ENCODE measurements around the gene FBXW11.

FBXW11 gene
- total RNA-seq: 41.7 to 127 (median 98.7) reads per million in 9 experiments

DNA sequence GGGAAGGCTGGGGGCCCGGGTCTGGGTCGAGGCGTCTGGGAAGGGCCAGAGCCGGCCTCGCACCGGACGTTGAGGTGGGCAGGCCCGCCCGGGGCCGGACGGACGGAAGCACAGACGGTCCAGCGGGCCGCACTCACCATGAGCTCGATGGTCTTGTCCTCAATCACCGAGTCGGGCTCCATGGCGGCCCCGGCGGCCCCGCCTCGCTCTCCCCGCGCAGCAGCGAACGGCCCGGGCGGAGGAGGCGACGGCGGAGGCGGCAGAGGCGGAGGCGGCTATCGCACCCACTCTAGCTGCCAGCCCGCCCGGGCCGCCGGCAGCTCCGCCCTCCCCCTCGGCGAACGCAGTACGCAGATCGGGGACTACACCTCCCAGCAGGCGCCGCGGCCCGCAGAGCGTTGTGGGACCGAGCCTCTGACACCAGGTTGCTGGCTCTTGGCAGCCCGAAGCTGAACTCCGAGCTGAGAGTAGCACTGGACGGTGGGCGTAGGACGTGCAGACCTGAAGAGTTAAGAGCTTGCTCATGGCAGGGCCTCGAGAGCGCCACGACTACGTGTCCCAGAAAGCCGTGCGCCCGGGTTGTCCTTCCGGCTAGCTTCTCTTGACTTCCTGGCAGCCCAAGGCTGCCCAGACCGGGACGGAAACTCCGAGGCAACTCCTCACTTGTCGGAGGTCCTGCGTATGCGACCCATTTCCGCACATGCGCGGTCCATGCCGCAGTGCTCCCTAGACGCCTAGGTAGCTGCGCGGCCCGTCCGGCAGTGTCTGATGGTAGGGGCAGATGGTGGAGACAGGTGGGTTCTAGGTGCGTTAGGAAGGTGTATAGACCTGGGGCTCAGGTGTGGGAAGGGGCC lies at the start of gene FBXW11:
TSS of gene FBXW11 (minus strand) at position 318 of the 854 bp plus-strand sequence. CDS start at position 182, 136 bp downstream.
- DNase-seq (peak; percentile 89 to 90 (median 90)), ATAC-seq (replicated peaks) (peak; percentile 86)
- Mint-ChIP-seq H3K4me1 (ENCODE audit: low read depth in 2 of 2) (peaks cover 27 to 40% of the 10 kb centered on the region in 2 donors), H3K9me3 (no peaks in the 10 kb centered on the region), H3K27me3 (no peaks in the 10 kb centered on the region), H3K27ac (peak within 1 kb of the TSS; percentile 93 to 99), H3K36me3 (ENCODE audit: insufficient read depth) (peaks cover 11% of the 10 kb centered on the region), H3K4me3 (peak within 1 kb of the TSS; percentile 89 to 99)

DNA sequence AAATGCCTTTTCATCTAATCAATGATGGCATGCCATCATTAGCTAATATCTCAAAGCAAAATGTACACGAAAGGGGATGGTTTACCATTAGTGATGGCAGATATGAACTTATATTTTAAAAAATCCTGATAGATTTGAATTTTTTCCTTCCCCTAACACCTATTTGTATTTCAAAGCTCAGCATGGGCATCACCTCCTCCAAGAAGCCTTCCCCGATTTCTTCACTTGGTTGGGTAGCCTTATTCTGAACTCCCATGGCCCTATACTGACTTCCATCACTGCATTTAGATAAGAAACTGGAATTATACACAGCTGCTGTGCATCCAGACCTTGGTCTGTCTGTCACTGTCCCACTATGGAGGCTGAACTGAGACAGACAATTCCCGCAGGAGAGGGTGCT lies 49.6 kb upstream of the FBXW11 start:
- no peak for DNase-seq
- peak overlapping the region; percentile 53 to 95 for H3K27ac Mint-ChIP-seq
- no peak for ATAC-seq (replicated peaks)
- H3K4me3 Mint-ChIP-seq: no peak overlapping the region
- peaks cover 10 to 23% of the 10 kb centered on the region in 2 donors for H3K4me1 Mint-ChIP-seq (ENCODE audit: low read depth in 2 of 2)
- no peaks in the 10 kb centered on the region for H3K9me3 Mint-ChIP-seq
- H3K27me3 Mint-ChIP-seq: no peaks in the 10 kb centered on the region
- peaks cover 100% of the 10 kb centered on the region for H3K36me3 Mint-ChIP-seq (ENCODE audit: insufficient read depth)

- Mint-ChIP-seq H3K4me1 (ENCODE audit: low read depth in 2 of 2) (peaks cover 10 to 23% of the 10 kb centered on the region in 2 donors), H3K27ac (peak overlapping the region; percentile 53 to 95)
These were observed 49.0 kb upstream of the FBXW11 start for GRCh38 chr5:172055421-172055820.

GRCh38 chr5:172054611-172055153 lies 48.2 kb upstream of the FBXW11 start:
- no peak overlapping the region for H3K4me3 Mint-ChIP-seq
- no peaks in the 10 kb centered on the region for H3K27me3 Mint-ChIP-seq
- H3K9me3 Mint-ChIP-seq: no peaks in the 10 kb centered on the region
- H3K4me1 Mint-ChIP-seq (ENCODE audit: low read depth in 2 of 2): peaks cover 10 to 21% of the 10 kb centered on the region in 2 donors
- no peak for ATAC-seq (replicated peaks)
- no peak for DNase-seq
- peak overlapping the region; percentile 76 to 85 for H3K27ac Mint-ChIP-seq
- peaks cover 100% of the 10 kb centered on the region for H3K36me3 Mint-ChIP-seq (ENCODE audit: insufficient read depth)

More at GRCh38 chr5:172055421-172055820, 49.0 kb upstream of the FBXW11 start:
- Mint-ChIP-seq H3K36me3 (ENCODE audit: insufficient read depth) (peaks cover 100% of the 10 kb centered on the region), H3K27me3 (no peaks in the 10 kb centered on the region), H3K4me3 (no peak overlapping the region), H3K9me3 (no peaks in the 10 kb centered on the region)
- no peak for ATAC-seq (replicated peaks)
- no peak for DNase-seq

DNA sequence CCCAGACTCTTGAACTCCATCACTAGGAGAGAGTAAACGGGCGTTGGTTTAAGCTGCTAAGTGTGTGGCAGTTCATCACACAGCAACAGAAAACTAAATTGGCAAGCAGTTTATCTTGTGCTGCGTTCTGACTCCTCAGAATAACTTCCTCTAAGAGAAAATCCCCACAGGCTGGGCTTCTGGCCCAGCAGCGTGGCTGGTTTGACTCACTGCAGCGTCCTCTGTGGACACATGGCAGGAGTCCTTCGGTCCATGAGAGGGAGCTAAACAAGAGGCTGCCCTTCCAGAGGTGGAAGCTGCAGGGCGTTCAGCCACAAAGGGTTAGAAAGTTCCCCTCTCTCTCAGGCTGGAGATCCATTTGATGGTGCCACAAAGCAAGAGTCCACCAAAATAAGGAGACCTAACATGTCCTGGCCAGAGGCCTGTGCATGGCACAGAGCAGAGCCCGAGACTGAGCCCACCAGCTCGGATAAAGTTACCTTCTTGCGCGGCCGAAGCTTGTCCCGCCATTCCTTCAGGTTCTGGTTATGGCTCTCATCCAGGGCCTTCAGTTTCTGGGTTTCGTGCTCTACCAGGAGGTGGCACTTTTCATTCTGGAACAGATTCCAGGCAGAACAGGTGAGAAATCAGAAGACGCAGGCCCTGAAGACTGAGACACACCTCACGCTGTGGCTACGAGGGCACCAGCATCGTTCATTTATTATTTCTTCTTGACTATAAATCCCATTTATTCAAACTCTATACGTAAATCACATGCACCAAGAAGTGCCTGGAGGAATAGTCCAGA lies 46.2 kb upstream of the FBXW11 start:
- DNase-seq: no peak
- no peak overlapping the region for H3K4me3 Mint-ChIP-seq
- H3K4me1 Mint-ChIP-seq (ENCODE audit: low read depth in 2 of 2): peaks cover 15 to 17% of the 10 kb centered on the region in 2 donors
- peak overlapping the region; percentile 76 to 85 for H3K27ac Mint-ChIP-seq
- H3K36me3 Mint-ChIP-seq (ENCODE audit: insufficient read depth): peaks cover 100% of the 10 kb centered on the region
- H3K9me3 Mint-ChIP-seq: no peaks in the 10 kb centered on the region
- no peak for ATAC-seq (replicated peaks)
- H3K27me3 Mint-ChIP-seq: no peaks in the 10 kb centered on the region

- DNase-seq (no peak), ATAC-seq (replicated peaks) (no peak)
- Mint-ChIP-seq H3K9me3 (no peaks in the 10 kb centered on the region), H3K36me3 (ENCODE audit: insufficient read depth) (peaks cover 100% of the 10 kb centered on the region), H3K4me3 (peak overlapping the region in 1 of 2 donors; percentile 4), H3K4me1 (ENCODE audit: low read depth in 2 of 2) (peaks cover 8 to 10% of the 10 kb centered on the region in 2 donors), H3K27me3 (no peaks in the 10 kb centered on the region), H3K27ac (peak overlapping the region; percentile 67 to 74)
These were observed 45.4 kb upstream of the FBXW11 start for GRCh38 chr5:172051643-172052339.

DNA sequence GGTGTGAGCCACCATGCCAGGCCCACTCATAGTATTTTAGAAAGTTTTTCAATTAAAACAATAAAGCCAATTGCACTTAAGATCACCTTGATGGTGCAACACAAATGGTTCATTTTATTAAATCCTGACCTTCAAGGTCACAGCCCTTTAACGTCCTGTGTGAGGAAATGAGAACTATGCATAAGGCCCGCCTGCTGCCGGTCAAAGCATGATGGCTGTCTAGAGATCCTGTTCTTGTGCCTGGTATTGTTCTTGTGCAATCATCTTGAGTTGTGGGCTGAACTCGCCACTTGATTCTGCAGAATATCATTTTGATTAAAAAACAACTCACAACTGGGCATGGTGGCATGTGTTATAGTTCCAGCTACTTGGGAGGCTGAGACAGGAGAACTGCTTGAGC lies 43.6 kb upstream of the FBXW11 start:
- Mint-ChIP-seq H3K36me3 (ENCODE audit: insufficient read depth) (peaks cover 95% of the 10 kb centered on the region), H3K4me1 (ENCODE audit: low read depth in 2 of 2) (peaks cover 5 to 10% of the 10 kb centered on the region in 2 donors), H3K4me3 (no peak overlapping the region), H3K27ac (peak overlapping the region in 1 of 2 donors; percentile 83), H3K27me3 (no peaks in the 10 kb centered on the region), H3K9me3 (no peaks in the 10 kb centered on the region)
- no peak for ATAC-seq (replicated peaks)
- DNase-seq: no peak

DNA sequence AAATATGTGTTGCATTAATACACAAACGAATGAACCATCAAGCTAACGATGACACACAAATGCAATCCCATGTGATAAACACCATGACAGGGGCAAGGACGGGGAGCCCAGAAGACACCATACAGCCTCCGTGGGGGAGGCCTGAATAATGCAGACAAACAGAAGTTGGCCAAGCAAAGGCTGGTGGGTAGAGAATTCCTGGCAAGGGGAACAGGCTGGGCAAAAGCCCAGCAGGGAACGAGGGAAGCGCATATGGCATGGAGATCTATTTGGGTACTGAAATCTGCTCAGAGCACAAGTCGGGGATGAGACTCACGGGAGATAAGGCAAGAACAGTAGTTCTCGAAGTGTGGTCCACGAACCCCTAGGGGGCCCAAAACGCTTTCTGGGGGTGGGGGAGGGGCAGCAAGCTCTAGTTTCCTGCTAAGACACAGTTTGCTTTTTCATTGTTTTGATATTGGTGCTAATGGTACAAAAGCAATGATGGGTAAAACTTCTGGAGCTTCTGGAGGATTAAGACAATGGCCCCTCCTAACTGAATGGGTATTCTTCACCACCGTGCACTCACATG lies 42.9 kb upstream of the FBXW11 start:
- Mint-ChIP-seq H3K27ac (peak overlapping the region; percentile 1 to 83), H3K9me3 (no peaks in the 10 kb centered on the region), H3K4me1 (ENCODE audit: low read depth in 2 of 2) (peaks cover 5 to 12% of the 10 kb centered on the region in 2 donors), H3K4me3 (no peak overlapping the region), H3K36me3 (ENCODE audit: insufficient read depth) (peaks cover 95% of the 10 kb centered on the region), H3K27me3 (no peaks in the 10 kb centered on the region)
- ATAC-seq (replicated peaks) (no peak), DNase-seq (no peak)

DNA sequence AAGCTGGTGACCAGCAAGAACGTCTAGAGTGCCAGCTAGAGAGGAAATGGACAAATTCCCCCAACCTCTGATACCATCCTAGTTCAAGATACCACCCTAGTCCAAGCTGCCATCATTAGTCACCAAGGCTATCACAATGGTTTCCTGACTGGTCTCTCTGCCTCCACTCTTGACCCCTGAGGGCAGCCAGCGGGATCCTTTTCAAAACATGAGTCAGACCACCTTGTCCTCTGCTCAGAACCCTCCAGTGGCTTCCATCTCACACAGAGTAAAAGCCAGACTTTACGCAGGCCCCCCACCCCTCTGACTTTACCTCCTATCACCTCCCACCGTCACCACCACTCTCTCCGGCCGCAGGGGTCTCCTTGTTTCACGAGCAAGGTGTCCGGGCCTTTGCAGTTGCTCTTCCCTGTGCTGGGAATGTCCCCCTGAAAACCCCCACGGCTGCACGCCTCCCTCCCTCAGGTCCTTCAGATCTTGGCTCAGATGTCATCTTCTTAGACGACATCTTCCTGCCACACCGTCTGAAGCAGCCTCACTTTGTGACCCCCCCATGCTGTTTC lies 42.2 kb upstream of the FBXW11 start:
- Mint-ChIP-seq H3K9me3 (no peaks in the 10 kb centered on the region), H3K4me3 (no peak overlapping the region), H3K4me1 (ENCODE audit: low read depth in 2 of 2) (peaks cover 5 to 12% of the 10 kb centered on the region in 2 donors), H3K27me3 (no peaks in the 10 kb centered on the region), H3K27ac (peak overlapping the region; percentile 48 to 83), H3K36me3 (ENCODE audit: insufficient read depth) (peaks cover 95% of the 10 kb centered on the region)
- DNase-seq (no peak), ATAC-seq (replicated peaks) (no peak)

DNA sequence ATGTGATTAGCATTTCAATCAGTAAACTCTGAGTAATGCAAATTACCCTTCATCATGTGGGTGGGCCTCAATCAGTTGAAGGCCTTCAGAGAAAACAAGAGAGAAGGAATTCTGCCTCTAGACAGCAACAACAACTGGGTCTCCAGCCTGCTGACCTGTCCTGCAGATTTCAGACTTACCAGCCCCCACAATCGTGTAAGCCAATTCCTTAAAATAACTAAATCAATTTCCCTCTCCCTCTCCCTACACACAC lies 41.7 kb upstream of the FBXW11 start:
- Mint-ChIP-seq H3K36me3 (ENCODE audit: insufficient read depth) (peaks cover 95% of the 10 kb centered on the region), H3K9me3 (no peaks in the 10 kb centered on the region), H3K4me3 (no peak overlapping the region), H3K27me3 (no peaks in the 10 kb centered on the region), H3K27ac (peak overlapping the region in 1 of 2 donors; percentile 83), H3K4me1 (ENCODE audit: low read depth in 2 of 2) (peaks cover 5 to 12% of the 10 kb centered on the region in 2 donors)
- ATAC-seq (replicated peaks): no peak
- DNase-seq: no peak

DNA sequence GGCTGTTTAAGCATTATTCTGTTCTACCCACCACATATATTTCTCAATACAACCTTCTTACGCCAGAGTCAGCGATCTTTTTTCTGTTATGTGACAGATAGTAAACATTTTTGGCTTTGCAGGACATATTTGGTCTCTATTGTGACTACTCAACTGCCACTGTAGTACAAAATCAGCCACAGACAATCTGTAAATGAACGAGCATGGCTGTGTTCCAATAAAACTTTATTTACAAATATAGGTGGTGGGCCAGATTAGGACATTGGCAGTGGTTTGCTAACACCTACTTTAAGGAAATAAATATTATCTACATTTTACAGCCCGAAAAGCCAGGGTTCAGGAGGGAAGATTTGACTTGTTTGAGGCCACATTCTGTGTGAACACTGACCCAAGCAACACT lies 40.2 kb upstream of the FBXW11 start:
- H3K4me3 Mint-ChIP-seq: no peak overlapping the region
- H3K4me1 Mint-ChIP-seq (ENCODE audit: low read depth in 2 of 2): peaks cover 8 to 10% of the 10 kb centered on the region in 2 donors
- H3K9me3 Mint-ChIP-seq: no peaks in the 10 kb centered on the region
- no peaks in the 10 kb centered on the region for H3K27me3 Mint-ChIP-seq
- ATAC-seq (replicated peaks): no peak
- DNase-seq: no peak
- H3K27ac Mint-ChIP-seq: peak overlapping the region; percentile 73 to 79
- H3K36me3 Mint-ChIP-seq (ENCODE audit: insufficient read depth): peaks cover 95% of the 10 kb centered on the region

DNA sequence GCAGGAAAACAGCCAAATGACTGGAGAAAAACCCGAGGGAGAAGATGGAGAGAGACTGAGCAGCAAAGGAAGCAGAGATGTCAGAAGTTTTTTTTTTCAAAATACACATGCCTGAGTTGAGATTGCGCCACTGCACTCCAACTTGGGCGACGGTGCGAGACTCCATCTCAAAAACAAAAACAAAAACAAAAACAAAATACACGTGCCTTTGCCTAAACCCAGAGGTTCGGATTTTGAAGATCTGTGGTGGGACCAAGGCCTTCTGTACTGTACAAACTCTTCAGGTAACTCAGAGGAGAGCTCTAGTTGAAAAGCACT lies 38.8 kb upstream of the FBXW11 start:
- DNase-seq (no peak), ATAC-seq (replicated peaks) (no peak)
- no peaks in the 10 kb centered on the region for H3K27me3 Mint-ChIP-seq
- no peaks in the 10 kb centered on the region for H3K9me3 Mint-ChIP-seq
- peaks cover 7 to 10% of the 10 kb centered on the region in 2 donors for H3K4me1 Mint-ChIP-seq (ENCODE audit: low read depth in 2 of 2)
- no peak overlapping the region for H3K4me3 Mint-ChIP-seq
- H3K27ac Mint-ChIP-seq: peak overlapping the region in 1 of 2 donors; percentile 89
- H3K36me3 Mint-ChIP-seq (ENCODE audit: insufficient read depth): peaks cover 94% of the 10 kb centered on the region

Data from effector memory CD8-positive, alpha-beta T cell (primary cell).